ENCODE results near the gene DDA1.

DDA1 gene

DNA sequence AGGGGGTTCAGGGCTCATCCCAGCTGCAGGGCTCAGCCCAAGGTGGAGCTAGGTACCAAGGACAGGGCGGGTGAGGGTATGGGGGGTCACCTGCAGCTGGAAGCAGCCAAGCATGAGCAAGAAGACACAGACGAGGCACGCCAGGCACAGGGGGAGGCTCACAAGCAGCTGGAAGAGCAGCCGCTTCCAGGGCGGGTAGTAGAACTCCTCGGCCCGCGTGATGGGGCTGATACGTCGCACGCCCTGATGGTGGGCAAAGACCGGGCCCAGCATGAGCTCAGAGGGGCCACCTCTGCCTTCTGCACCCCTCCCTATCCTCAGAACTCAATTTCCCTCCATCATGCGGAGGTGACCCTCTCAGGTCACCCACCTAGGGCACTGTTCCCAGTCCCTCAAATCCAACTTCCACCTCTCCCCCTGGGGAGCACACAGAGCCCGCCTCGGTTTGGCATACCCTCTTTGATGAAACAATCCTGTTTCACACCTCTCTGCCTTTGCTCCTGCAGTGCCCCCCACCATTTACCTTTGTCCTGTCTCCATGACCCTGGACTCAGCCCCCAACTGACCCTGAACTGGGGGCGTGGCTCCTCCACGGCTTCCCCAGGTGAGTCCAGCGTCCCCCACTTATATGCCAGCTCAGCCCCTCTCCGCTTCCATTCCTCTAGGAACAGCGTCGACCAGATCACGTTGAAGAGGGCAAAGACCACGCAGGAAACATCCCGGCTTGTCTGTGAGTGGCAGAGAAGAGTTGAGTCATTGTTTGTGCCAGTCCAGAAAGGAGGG lies 21.1 kb downstream of the DDA1 start:
- no peak for DNase-seq

DNA sequence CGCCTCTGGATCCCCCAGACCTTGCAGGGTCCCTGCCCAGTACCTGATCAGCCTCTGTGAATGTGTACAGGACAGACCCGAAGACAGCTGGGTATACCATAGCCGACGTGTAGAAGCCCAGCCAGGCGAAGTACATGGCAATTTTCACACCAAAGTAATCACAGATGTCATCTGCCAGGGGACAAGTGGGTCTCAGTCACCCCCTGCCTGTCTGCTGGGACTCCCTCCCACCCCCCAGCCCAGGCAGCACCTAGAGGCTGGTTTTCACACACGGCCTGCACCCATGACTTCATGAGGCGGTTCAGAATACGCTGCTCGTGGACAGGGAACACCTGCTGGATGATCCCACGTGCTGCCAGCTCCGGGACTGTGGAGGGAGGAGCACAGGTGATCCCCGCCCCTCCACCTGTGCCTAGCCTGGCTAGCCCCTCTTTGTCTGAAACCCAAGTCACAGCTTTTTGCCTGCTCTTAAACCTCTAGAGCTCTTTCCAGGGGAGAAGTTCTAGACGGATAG lies 21.7 kb downstream of the DDA1 start:
- DNase-seq = no peak

DNA sequence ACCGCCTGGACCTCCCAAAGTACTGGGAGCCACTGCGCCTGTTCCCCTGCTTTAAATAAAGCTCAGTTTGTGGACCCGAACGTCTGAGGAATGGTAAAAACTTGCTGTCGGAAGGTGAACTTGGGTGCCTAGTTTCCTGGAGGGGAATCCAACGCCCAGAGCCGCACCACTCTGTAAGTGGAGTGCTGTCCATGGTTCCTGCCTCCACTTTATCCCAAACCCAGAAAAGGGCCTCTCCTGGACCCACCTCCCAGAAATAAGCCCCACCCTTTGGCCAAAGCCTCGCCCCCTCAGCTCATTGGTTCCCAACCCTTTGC lies 23.0 kb downstream of the DDA1 start:
- DNase-seq = no peak

DNA sequence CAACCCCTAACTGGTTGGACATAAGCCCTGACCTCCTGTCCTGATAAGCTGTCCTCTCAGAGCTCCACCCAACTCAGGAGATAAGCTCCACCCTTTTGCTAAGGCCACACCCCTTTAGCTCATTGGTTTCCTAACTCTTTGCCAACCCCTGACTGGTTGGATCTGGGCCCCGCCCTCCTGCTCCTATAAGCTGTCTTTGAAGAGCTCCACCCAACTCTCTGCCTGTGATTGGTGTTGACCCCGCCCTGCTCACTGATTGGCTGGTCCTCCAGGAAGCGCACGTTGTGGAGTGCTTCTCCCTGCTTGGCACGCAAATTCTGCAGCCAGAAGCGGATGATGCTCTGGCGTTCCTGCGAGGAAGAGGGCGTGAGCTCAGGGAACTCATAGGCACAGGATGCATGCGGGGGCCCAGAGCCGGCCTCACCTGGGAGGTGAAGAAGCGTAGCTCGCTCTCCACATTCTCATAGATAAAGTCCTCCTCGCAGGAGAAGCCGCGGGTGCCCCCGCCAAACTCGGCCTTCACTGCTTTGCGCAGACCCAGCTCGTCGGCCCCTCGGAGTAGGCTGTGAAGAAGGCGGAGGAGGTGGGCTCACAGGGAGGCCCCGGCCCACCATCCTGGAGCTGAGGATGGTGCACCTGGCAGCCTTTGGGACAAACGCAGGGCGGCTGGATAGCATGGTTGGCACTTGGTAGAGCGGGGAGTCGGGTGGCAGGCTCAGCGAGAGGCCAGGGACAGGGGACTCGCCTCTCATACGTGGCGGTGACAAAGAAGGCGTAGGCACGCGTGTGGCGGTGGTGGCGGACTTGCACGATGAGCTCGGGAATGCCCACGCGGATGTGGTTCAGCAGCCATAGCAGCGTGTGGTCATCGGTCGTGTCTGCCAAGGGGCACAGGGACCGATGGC lies 23.6 kb downstream of the DDA1 start:
- no peak for DNase-seq

DNA sequence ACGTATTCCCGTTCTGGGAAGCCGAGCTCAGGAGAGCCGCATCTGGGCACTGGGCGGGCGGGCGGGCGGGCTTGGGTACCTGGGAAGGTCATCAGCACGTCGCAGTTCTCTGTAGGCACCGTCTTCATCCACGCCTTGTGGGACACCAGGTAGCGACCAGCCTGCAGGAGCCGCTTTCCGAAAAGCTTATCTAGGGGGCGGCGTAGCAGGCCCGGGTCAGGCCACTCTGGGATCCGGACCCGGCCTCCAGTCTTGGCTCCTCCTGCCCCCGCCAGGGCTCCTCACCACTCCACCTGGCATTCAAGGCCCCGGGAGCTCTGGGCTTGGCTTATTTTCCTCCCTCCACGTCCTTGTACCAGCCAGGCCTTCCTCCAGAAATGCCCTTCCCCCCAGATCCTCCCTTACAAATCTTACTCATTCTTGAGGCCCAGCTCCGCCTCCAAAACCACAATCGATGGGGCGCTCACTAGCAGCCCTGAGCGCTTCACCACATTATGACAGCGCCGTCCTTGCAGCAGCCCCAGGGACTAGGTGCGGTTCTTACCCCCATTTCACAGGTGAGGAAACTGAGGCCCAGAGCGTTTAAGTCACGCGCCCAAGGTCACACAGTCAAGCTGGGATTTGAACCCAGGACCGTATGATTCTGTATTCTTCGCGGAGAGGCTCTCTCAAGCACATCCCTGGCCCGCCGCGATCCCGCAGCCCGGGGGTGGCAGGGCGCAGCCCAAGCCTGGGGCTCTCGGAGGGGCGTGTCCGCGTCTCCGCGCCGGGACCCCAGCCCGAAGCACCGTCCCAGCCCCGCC lies 24.4 kb downstream of the DDA1 start:
- peak; percentile 43 for DNase-seq

DNA sequence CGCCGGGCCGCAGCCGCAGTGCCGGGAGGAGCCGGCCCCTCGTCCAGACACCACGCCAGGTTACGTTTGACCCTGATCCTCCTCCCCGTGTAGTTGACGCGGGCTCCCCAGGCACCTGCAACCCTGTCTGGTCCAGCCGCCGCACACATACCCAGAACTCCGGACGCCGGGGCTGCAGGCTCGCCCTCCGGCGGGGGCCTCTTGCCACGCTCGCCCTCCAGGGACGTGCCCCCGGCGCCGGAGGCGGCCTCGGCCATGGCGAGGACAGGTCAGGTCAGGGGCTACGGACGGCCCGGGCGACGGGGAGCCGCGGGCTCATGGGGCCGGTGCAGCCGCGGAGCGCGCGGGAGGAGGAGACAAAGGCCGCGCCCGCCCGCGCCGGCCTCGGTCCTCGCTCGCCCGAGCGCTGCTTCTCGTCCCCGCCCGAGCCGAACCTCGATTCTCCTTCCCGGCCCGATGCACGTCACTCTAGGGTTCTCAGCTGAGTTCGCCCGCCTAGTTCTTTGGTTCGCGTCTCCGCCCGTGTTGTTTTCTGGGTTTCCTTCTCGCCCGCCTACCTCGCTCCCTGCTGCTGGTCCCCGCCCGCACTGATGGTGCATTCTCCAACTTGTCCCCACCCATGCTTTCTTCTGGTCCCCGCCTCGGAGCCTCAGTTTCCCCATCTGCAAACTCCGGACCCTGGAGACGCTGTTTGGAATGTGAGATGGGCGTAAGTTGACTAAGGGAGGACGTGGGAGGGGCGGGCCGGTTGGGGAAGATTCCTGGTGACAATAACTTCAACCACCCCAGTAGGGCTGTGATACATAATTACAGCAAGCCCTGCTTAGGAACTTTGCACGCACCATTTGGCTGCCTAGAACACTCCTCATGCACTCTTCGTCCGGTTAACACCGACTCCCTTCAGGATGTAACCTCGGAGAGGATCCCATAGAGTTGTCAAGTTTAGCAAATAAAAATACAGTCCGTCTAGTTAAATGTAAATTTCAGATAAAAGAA lies 25.3 kb downstream of the DDA1 start, which contains the start of gene ANO8:
Gene ANO8, minus strand, starts transcription at position 442 of the 996 bp plus-strand sequence. Its CDS starts 185 bp downstream, at position 257.
- peak; percentile 98 for DNase-seq

DNA sequence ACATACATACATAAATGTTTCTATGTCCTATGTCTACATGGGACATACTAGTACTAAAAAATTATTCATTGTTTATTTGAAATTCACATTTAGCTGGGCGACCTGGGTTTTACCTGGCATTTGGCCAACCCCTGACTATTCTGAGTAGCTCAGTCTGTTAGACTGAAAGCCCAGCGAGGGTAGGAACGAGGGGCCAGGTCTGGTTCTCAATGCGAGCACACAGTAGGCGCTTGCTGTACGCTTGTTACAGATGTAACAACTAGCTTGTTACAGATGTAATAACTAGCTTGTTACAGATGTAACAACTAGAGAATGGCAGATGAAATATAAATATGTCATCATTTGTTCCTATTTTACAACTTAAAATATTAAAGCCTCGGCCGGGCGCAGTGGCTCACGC lies 26.2 kb downstream of the DDA1 start:
- no peak for DNase-seq

DNA sequence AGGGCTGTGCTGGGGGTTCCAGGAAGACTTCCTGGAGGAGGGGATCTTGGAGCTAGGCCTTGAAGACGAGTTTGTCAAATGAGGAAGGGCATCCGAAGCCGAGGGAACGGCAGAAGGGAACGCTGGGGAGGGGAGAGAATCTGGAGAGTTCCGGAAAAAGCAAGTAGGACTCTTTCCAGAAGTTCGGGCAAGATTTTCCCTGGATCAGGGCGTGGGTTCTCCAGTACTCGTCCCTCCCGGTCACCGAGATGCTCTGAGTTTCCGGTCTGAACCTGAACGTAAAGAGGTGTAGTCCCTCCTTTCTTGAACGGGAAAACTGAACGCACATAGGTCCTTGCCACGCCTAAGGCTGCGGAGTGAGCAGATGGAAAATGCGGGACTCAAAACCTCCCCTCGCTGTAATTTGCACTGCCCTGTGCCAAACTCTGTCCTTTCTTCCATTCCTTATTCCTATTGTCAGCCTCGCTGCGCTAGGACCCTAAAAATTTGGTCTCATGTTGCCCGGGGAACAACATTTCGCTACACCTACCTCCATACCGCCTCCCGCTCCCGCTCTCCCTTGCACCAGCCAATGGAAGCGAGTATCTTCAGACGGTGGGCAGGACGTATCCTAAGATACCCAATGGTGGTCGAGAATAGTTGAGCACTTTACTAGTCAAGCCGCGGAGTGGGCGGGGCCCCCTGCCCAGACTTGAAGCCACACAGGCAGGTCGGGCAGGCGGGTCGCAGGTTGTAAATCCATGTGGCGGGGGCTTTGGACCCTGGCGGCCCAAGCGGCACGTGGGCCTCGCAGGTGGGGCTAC lies 27.7 kb downstream of the DDA1 start, which contains the start of gene GTPBP3:
Gene GTPBP3, plus strand, starts transcription at position 682 of the 803 bp plus-strand sequence. Its CDS starts 59 bp downstream, at position 741.
- peak; percentile 97 for DNase-seq

DNA sequence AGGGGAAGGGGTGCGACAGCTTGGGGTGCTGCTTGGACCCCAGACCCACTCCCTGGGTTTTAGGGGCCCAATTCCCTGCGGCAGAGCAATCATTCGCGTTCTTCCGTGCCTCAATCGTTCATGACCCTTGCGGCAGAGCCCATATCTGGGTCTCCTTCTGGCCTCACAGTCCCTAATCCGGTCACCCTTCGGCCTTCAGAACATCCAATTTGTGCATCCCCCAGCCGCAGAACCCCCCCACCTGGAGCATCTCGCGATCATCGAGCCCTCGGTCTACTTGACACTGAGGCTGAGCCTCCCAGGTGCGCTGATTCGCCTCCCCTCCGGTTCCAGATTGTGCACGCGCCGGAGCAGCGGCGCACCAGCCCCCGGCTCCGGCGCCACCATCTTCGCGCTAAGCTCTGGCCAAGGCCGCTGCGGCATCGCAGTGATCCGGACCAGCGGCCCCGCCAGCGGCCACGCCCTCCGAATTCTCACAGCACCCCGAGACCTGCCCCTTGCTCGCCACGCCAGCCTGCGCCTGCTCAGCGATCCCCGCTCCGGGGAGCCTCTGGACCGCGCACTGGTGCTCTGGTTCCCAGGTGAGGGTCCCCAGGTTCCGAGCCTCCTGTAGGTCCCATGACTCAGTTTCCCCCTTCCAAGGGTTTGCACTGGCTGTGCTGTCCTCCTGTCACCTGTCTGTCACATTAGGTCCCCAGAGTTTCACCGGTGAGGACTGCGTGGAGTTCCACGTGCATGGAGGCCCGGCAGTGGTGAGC lies 28.5 kb downstream of the DDA1 start:
- DNase-seq = peak; percentile 28

DNA sequence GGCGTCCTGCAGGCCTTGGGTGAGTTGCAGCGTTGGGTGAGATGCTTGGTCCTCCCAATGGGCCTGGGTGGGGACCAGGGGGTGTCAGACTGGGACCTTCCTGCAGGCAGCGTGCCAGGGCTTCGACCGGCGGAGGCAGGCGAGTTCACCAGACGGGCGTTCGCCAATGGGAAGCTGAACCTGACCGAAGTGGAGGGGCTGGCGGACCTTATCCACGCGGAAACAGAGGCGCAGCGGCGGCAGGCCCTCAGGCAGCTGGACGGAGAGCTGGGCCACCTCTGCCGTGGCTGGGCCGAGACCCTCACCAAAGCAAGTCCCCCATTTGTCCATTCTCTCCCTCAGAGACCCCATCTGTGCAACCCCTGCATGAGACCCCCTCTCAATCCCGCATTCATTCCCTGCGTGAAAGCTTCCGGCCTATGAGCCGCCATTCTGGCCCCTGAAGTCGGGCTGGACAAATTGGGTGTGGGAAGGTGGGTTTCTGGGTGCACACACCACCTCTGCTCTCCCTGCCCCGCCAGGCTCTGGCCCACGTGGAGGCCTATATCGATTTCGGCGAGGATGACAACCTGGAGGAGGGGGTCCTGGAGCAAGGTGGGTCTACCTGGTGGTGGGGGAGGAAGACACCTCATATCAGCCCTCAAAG lies 29.2 kb downstream of the DDA1 start:
- DNase-seq = peak; percentile 41

DNA sequence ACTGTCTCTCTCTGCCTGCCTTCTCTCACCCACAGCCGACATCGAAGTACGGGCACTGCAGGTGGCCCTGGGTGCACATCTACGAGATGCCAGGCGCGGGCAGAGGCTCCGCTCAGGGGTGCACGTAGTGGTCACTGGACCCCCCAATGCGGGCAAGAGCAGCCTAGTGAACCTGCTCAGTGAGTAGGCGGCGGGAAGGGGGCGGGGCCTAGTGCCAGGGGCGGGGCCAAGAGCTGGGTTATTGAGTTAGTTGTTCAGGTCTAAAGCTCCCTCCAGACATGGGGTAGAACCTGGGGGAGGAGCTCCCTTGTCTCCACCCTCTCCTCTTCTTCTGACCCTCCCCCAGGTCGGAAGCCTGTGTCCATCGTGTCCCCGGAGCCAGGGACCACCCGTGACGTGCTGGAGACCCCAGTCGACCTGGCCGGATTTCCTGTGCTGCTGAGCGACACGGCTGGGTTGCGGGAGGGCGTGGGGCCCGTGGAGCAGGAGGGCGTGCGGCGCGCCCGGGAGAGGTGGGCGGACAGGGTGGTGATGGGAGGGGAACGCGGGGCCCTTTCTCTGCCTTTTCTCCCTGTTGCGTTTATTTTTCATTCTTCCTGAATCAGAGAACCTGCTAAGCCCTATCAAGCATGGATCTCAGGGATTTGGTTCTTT lies 29.9 kb downstream of the DDA1 start:
- DNase-seq = peak; percentile 52

DNA sequence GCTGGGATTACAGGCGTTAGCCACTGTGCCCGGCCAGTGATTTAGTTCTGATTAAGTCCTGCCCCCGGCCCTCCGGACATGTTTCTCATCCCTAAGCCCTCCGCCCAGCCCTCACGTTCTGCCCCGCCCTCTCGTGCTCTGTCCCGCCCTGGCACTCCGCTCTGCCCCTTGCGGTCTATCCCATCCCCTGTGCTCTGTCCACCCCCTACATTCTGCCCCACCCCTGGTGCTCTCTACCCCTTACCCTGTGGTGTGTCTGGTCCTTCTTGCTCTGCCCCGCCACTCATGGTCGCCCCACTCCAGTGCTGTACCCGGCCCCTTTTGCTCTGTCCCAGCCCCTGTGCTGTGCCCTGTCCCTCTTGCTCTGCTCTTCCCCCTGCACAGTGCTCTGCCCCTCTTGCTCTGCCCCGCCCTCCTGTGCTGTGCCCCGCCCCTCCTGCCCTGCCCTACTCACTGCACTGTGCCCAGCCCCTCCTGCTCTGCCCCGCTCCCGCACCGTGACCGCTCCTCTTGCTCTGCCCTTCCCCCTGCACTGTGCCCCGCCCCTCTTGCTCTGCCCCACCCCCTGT lies 31.0 kb downstream of the DDA1 start:
- DNase-seq = peak; percentile 39

DNA sequence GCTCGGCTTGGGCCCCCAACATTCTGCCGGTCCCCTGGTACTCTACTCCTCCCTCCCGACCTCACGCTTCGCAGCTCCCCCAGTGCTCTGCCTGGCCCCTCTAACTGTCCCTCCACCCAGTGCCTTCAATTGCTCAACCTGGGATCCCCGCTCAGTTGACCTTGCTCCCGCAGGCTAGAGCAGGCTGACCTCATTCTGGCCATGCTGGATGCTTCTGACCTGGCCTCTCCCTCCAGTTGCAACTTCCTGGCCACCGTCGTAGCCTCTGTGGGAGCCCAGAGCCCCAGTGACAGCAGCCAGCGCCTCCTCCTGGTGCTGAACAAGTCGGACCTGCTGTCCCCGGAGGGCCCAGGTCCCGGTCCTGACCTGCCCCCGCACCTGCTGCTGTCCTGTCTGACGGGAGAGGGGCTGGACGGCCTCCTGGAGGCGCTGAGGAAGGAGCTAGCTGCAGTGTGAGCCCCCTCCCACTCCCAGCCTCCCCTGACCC lies 31.6 kb downstream of the DDA1 start:
- DNase-seq = no peak

DNA sequence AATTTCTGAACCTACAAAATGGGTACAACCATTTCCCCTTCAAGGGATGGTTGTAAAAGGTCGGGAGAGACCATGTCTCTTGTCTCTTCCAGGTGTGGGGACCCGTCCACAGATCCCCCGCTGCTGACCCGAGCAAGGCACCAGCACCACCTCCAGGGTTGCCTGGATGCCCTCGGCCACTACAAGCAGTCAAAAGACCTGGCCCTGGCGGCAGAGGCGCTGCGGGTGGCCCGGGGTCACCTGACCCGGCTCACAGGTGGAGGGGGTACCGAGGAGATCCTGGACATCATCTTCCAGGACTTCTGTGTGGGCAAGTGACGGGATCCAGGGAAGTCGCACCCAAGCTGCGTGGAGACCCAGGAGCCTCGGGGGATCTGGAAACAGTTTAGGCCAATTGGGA lies 32.0 kb downstream of the DDA1 start:
- DNase-seq = no peak

DNA sequence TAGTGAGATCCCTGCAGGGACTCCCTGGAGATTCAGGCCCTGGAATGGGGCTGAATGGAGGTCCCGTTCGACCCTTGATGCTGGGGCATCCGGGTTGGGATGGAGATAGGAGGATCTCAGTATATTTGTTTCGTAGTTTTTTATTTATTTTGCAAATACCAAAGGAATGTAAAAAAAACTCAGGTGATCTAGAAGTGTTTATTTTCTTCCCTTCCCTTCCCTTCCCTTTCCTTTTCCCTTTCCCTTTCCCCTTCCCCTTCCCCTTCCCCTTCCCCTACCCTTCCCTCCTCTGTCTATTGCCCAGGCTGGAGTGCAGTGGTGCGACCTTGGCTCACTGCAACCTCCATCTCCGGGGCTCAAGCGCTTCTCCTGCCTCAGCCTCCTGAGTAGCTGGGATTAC lies 32.5 kb downstream of the DDA1 start:
- DNase-seq = no peak

DNA sequence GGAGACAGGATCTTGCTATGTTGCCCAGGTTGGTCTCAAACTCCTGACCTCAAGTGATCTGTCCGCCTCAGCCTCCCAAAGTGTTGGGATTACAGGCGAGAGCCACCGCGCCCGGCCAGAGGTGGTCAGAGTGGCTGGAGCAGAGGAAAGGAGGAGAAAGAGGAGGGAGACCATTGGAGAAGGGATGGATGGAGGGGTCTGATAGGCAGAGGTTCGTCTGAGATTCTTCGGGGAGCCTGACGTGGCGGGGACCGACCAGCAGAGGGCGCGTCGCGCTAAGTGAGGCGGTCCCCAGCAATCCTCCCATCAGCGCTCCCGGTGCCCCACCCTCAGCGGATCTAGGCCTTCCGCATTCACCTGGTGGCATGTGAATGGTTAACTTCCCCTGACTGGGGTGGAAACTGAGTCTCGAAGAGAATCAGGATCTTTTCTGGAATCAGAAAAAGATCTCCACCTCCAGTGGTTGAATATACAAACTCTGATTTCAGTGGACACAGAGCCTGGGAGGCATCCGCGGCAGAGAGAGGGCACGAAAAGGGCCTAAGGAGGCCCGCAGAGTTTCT lies 36.8 kb downstream of the DDA1 start:
- DNase-seq = peak; percentile 73

DNA sequence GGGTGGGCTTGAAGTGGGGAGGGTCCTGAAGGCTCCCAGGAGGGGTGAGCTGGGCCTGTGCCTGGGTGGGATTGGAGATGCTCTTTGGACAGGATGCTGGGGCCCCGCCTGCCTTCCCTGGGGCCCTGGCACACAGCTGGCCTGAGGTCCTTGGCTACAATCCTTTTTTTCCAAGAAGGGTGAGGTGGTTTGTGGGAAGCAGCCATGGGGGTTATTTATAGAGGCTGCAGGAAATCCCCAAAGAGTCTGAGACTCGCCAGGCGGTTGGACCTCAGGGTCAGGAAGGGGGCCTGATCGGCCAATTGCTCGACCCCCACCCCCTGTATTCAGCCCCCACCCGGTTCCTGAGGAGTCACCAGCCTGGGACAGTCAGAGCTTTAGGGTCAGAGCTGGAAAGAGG lies 38.0 kb downstream of the DDA1 start:
- peak; percentile 71 for DNase-seq

DNA sequence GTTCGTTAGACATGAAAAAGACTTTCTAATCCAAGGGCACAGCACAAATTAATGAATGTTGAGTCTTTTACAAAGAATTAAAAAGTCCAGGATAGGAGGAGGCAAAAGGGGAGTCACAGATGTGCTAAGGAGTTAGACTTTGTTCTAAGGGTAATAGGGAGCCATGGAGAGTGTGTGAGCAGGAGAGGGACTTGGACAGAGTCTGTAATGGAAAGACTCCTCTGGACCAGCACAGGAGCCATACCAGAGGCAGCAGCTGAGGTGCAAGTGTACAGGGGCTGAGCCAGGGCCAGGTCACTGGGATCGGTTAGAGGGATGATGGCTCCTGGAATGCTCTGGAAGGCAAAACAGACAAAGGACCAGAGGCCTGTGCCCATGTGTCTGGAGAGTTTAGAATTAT lies 38.5 kb downstream of the DDA1 start:
- no peak for DNase-seq

Measured in left hindlimb (tissue), 1 donor.